GM19324 (cell line): ENCODE data around the gene PACS1.
"Not testable (repeated sequence)": the region's sequence is repeated elsewhere in the genome, so short reads cannot be mapped to it uniquely, and the experiment has no call there.

Experiments used
- ATAC-seq: cut with Tn5 transposase; IDR thresholded peaks from one replicate; pipeline ENCODE4 v1.9.1; 2021; ENCODE audit warnings: mild to moderate bottlenecking, moderate library complexity; ENCODE audit not compliant: unreplicated experiment, low FRiP score

Gene PACS1

GRCh38 chr11:66072081-66072480 lies 2.0 kb downstream of the PACS1 start:
- ATAC-seq, result no peak

DNA sequence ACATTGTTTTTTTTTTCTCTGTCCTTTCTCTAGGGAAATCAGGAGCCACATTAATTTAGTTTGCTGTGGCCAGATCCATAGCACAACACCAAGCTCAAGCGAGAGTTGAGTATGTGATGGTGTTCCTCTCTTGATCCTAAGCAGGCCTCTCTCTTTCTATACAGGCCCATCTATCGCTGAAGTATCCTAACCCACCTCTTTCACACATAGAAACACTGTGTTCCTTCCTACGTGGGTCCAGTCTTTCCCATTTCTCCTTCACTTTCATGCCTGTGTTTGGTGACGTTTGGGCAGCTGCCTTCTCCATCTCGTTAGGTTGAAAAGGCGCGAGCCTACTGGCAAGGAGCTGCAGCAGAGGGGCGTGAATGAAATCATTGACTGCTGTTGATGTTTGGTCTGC lies 2.4 kb downstream of the PACS1 start:
- ATAC-seq, result no peak

DNA sequence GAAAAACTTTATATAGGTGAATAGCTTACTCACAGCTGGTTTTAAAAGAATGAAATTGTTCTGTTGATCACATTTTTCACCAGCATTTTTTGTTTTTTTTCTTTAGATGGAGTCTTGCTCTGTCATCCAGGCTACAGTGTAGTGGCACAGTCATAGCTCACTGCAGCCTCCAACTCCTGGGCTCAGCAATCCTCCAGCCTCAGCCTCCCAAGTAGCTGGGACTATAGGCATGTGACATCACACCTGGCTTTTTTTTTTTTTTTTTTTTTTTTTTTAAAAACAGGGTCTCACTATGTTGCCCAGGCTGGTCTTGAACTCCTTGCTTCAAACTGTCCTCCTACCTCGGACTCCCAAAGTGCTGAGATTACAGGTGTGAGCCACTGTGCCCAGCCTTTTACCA lies 3.6 kb downstream of the PACS1 start:
- no peak for ATAC-seq

DNA sequence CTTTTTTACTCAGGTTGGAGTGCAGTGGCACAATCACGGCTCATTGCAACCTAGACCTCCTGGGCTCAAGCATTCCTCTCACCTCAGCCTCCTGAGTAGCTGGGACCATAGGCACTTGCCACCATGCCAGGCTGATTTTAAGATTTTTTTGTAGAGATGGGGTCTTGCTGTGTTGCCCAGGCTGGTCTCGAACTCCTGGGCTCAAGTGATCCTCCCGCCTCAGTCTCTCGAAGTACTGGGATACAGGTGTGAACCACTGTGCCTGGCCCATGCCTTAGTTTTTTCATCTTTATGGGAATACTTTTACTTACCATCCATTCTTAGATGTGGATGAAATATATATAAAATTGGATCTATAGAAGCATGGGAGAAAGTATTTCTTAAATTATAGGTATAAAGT lies 5.2 kb downstream of the PACS1 start:
- no peak for ATAC-seq

DNA sequence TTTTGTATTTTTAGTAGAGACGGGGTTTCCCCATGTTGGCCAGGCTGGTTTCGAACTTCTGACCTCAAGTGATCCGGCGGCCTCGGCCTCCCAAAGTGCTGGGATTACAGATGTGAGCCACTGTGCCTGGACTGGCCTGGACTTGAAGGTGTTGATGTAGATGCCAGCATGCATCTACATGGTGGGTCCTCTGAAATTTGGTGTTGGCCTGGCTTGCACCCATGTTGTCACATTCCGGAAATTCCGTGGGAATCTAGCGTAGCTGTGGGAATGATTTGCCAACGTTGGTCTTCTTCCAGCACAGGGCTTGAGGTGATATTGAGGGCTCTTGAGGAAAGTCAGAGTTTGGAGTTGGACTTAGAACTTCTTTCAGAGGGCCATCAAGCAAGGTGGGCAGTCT lies 6.5 kb downstream of the PACS1 start:
- no peak for ATAC-seq

DNA sequence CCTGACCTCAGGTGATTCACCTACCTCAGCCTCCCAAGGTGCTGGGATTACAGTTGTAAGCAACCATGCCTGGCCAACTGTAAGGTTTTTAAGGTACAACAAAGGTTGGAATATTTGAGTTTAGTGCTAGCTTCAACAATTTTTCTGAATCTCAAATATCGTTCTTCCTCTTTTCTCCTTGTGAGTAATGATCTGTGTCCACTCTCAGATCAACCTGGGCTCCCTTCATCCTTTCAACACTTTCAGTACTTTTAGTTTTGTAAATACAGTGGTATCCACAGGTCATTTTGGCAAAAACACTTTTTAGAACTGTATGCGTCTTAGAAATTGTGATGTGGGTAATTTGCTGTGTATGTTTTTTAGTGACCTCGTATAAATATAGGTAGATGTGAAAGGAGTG lies 7.9 kb downstream of the PACS1 start:
- ATAC-seq, result no peak

DNA sequence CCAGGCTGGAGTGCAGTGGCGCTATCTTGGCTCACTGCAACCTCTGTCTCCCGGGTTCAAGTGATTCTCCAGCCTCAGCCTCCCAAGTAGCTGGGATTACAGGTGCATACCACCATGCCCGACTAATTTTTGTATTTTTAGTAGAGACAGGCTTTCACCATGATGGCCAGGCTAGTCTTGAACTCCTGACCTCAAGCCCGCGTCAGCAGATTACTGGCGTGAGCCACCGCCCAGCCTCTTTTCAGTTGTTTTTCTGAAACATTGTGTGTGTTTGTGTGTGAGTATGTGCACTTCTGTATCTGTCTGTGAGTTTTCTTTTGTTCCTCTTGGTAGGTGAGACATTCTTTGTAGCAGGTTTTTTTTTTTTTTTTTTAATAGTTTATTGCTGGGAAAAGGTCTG lies 8.9 kb downstream of the PACS1 start:
- not testable (repeated sequence) for ATAC-seq

DNA sequence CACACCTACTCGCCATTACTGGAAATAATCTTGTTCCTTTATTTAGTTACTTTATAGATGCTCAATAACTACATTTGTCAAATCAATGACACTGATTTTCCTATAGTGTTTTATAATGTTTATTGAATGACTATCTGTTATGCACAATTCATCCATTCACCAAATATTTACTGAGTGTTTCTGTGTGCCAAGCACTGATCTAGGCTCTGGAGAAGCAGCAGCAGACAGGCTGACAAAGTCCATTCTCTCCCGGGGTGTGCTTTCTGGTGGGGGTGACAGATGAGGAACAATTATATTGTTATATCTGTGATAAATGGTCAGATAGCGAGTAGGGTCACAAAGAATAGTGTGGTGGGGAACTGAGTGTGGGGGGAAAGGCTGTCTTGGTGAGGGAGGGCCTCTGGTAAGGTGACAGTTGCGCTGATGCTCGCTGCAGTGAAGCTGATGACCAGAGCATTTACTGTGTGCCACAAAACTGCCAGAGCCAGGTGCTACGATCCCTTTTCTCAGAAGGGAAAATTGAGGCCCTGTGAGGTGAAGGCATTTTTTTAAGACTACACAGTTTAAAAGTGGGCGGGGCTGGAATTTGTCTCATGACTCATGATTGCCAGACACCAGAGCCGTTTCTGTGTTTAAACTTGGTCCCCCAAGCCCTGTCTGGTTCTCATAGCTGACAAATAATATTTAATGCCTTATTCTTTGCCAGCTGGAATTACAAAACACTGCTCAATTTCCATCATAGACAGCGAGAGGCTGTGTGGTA lies 10.2 kb downstream of the PACS1 start:
- ATAC-seq, result no peak

DNA sequence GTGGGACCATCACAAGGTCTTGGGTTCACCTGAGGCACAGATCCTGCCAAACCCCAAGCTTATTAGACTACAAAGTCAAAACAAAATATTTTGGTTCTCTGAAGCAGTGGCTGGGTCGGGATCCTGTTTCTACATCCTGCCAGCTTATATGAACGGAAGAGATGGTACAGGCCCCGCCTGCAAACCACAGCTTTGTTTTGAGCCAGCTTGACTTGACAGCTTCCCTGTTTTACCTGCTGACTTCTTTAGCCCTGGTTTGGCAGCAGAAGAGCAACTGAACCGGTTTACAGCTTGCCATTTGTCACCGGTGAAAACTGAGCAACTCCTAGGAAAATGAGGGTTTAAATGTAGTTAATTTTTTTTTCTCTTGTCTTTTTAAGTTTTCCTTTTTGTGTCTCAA lies 11.4 kb downstream of the PACS1 start:
- ATAC-seq, result peak; percentile 73

- no peak for ATAC-seq
Measured at GRCh38 chr11:66082946-66083698, 13.1 kb downstream of the PACS1 start.

DNA sequence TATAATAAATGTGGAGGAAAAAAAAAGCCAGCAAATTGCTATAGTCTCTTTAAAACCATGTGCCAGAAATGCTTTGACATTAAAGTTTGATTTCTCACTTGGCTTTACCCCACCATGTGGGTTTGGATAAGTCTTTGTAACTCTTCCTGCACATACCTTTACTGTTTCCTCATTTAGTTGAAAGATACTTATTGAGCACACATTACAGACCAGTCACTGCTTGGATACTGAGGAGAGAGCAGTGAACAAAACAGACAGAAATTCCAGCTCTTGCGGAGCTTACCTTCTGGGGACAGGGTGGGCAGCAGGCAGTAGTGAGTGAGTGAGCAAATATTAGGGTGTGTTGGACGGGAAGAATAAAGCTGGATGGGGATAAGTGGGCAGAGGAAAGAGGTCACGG lies 13.7 kb downstream of the PACS1 start:
- ATAC-seq, result no peak

DNA sequence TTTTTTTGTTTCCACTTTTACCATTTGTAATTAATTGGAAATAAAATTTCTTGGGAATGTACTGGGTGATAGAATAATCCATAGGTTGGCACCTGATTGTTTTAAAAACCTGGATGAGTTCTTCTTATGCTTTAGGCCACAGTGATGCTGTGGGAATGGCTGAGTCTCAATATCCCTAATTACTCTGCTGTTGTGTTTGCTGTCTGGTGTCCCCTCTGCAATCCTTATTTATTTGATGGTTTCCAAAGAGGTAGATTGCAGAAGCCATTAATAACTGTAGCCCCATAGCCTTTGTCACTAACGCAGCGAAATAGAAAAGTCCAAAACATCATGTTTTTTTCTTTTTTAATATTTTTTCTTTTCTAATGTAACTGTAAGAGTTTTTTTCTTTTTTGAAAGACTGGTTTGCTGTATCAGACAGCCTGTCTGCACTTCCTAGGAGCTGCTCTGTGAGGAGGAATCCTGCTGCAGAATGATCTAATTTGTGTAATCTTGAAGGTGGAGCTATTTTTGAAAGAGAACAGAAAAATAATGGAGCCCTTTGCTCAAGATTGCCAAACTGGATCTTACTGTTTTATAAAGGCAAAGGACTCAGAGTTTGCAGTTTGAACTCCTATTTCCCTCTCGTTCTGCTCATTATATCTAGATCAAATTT lies 14.9 kb downstream of the PACS1 start:
- no peak for ATAC-seq

- no peak for ATAC-seq
Measured at GRCh38 chr11:66087148-66087908, 17.3 kb downstream of the PACS1 start.

GRCh38 chr11:66089067-66089466 lies 19.0 kb downstream of the PACS1 start:
- ATAC-seq, result no peak

DNA sequence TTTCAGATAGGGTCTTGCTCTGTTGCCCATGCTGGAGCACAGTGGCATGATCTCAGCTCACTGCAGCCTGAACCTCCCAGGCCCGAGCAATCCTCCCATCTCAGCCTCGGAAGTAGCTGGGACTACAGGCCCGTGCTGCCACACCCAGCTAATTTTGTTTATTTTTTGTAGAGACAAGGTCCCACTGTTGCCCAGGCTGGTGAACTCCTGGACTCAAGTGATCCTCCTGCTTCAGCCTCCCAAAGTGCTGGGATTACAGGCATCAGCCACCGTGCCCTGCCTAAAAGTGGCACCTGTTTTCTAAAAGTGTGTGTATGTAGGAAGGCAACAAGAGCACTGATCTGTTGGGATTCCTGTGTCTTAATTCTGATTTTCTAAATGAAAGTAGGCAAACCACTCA lies 20.2 kb downstream of the PACS1 start:
- ATAC-seq, result no peak

DNA sequence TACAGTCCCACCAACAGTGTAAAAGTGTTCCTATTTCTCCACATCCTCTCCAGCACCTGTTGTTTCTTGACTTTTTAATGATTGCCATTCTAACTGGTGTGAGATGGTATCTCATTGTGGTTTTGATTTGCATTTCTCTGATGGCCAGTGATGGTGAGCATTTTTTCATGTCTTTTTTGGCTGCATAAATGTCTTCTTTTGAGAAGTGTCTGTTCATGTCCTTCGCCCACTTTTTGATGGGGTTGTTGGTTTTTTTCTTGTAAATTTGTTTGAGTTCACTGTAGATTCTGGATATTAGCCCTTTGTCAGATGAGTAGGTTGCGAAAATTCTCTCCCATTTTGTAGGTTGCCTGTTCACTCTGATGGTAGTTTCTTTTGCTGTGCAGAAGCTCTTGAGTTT lies 22.1 kb downstream of the PACS1 start:
- ATAC-seq, result not testable (repeated sequence)

DNA sequence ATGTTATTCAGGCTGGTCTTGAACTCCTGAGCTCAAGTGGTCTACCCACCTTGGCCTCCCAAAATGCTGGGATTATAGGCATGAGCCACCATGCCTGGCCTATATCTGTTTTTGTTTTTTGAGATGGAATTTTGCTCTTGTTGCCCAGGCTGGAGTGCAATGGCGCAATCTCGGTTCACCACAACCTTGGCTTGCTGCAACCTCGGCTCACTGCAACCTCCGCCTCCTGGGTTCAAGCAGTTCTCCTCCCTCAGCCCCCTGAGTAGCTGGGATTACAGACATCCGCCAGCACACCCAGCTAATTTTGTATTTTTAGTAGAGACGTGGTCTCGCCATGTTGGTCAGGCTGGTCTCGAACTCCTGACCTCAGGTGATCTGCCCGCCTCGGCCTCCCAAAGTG lies 29.7 kb downstream of the PACS1 start:
- not testable (repeated sequence) for ATAC-seq

DNA sequence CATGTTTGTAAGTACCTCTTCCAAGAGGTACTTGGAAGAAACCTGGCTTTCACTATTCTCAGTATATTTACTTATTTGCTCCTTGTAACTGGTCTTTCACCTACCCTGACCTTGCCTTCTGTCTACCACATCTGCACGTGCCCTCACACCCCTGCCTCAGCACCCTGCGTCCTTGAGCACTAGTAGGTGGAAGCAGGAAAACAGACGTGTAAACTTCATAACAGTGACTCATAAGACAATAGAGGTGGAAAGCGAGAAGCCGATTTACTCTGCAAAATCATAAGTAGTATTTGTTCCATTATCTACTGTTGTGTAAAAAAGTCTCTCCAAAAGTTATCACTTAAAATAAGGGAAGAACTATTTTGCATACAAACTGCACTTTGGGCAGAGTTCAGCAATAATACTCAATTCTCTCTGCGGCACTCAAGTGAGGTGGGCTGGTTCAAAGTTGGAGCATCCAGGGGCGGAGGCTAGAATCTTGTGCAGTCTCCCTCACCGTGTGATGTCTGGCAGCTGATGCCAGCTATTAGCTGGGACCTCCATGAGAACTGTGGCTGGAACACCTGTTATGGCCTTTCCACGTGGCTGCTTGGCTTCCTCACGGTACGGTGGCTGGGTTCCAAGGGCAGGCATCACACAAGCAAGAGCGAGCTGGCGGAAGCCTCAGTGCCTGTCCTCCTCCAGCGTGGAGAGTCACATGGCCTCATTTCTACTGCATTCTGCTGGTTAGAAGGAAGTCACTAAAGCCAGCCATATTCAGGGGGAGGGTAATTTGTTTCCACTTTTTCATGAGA lies 30.4 kb downstream of the PACS1 start:
- ATAC-seq, result peak; percentile 64

DNA sequence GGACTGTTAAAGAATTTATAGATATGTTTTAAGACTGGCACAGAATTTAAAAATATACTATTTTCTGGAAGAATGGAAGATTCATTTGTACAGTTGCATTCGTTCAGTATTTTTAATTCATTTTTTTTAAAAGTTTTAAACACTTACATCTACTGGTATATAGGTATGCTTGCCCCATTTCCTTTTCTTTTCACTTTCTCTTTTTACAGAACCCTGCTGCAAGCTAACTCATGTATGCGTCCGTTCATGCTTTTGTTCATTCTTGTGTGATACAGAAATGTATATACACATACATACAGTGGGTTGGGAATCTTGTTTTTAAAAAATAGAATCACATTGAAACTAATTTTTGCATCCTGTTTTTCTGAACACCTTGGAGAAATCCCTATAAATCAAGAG lies 31.0 kb downstream of the PACS1 start:
- ATAC-seq, result no peak

DNA sequence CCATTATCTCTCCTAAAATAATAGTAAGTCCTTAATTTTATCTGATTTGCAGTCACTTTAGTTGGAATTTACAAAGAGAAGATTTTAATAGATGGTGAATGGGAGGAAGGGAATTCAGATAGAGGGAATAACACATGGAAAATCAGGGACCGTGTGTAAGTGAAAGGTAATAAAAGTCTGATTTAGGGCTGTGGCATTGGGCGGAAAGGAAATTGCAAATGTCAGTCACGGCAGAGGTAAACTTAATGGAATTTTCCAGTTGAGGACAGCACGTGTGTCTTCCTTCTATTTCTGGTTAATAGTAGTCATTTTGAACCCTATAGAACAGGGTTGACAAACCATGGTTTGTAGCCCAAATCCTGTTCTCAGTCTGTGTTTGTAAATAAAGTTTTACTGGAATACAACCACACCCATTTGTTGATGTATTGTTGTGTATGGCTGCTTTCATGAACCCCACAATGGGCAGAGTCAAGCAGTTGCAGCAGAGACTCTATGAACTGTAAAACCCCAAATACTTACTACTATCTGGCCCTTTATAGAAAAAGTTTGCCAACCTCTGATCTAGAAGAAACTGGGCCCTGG lies 34.1 kb downstream of the PACS1 start:
- no peak for ATAC-seq
